Hypothalamus (tissue), 51 donors: ENCODE measurements around the gene PRR14L.
"Not testable (repeated sequence)": the region's sequence is repeated elsewhere in the genome, so short reads cannot be mapped to it uniquely, and the experiment has no call there.

ENCODE experiments used
- DNase-seq, 51 donors: peaks; one replicate each; lab custom pipeline; 2025; lab: John Stamatoyannopoulos, UW

Gene PRR14L

GRCh38 chr22:31742115-31742514, 7.8 kb downstream of the PRR14L start:
- DNase-seq, result no peak

GRCh38 chr22:31740314-31740713, 9.6 kb downstream of the PRR14L start:
- DNase-seq, result not testable (repeated sequence)

GRCh38 chr22:31739795-31740201, 10.1 kb downstream of the PRR14L start:
- DNase-seq, result no peak

GRCh38 chr22:31738566-31738965, 11.4 kb downstream of the PRR14L start:
- DNase-seq, result no peak

- no peak for DNase-seq
These were observed 12.0 kb downstream of the PRR14L start for GRCh38 chr22:31737932-31738331.

- DNase-seq, result no peak
These were observed 13.5 kb downstream of the PRR14L start for GRCh38 chr22:31736458-31736857.

- no peak for DNase-seq
These were observed 15.4 kb downstream of the PRR14L start for GRCh38 chr22:31734512-31734911.

GRCh38 chr22:31733580-31734079, 16.3 kb downstream of the PRR14L start:
- no peak for DNase-seq

GRCh38 chr22:31732089-31732829, 17.7 kb downstream of the PRR14L start:
- no peak for DNase-seq

- DNase-seq, result no peak
These were observed 19.6 kb downstream of the PRR14L start for GRCh38 chr22:31730344-31730711.

GRCh38 chr22:31728857-31729256, 21.1 kb downstream of the PRR14L start:
- DNase-seq, result no peak

- DNase-seq, result no peak
These were observed 23.2 kb downstream of the PRR14L start for GRCh38 chr22:31726692-31727091.

GRCh38 chr22:31723723-31724122, 26.2 kb downstream of the PRR14L start:
- DNase-seq, result no peak

- DNase-seq, result no peak
These were observed 30.0 kb downstream of the PRR14L start for GRCh38 chr22:31719850-31720471.

GRCh38 chr22:31715147-31715778, 34.7 kb downstream of the PRR14L start:
- no peak for DNase-seq

GRCh38 chr22:31711226-31711625, 38.7 kb downstream of the PRR14L start:
- not testable (repeated sequence) for DNase-seq

- DNase-seq, result no peak
These were observed 42.4 kb downstream of the PRR14L start for GRCh38 chr22:31707519-31707918.

GRCh38 chr22:31695423-31695822, 54.5 kb downstream of the PRR14L start:
- DNase-seq, result no peak

- not testable (repeated sequence) for DNase-seq
These were observed 55.9 kb downstream of the PRR14L start for GRCh38 chr22:31694046-31694445.

GRCh38 chr22:31692186-31692886, 57.6 kb downstream of the PRR14L start:
- DNase-seq, result no peak

GRCh38 chr22:31691408-31691807, 58.5 kb downstream of the PRR14L start:
- no peak for DNase-seq
